HUES48 (cell line): ENCODE data around the gene NUAK1.

Experiments
- H3K27ac ChIP-seq: one replicate; pipeline ENCODE4 v1.7.0; 2013; ENCODE audit warnings: low read depth, low read length, inconsistent platforms
- H3K27me3 ChIP-seq: 2 replicates; pipeline ENCODE4 v1.6.1; 2013; ENCODE audit warnings: mild to moderate bottlenecking, low read length; ENCODE audit not compliant: control insufficient read depth, insufficient read depth
- H3K36me3 ChIP-seq: 2 replicates; pipeline ENCODE4 v1.6.1; 2013; ENCODE audit warnings: low read length; ENCODE audit not compliant: control insufficient read depth, insufficient read depth
- H3K4me1 ChIP-seq: 2 replicates; pipeline ENCODE4 v1.6.1; 2013; ENCODE audit warnings: mild to moderate bottlenecking, low read length; ENCODE audit not compliant: control insufficient read depth, insufficient read depth
- H3K4me3 ChIP-seq: 2 replicates; pipeline ENCODE4 v1.5.1; 2013; ENCODE audit warnings: mild to moderate bottlenecking, low read depth, low read length
- H3K9ac ChIP-seq: 2 replicates; pipeline ENCODE4 v1.6.1; 2013; ENCODE audit warnings: mild to moderate bottlenecking, low read depth, low read length, moderate library complexity
- H3K9me3 ChIP-seq: 2 replicates; pipeline ENCODE4 v1.6.1; 2013; ENCODE audit warnings: low read length; ENCODE audit not compliant: control insufficient read depth, insufficient read depth

NUAK1 gene

GRCh38 chr12:106039646-106040404 lies 98.9 kb downstream of the NUAK1 start:
- Histone ChIP-seq H3K9ac (no peak overlapping the region), H3K27ac (no peak overlapping the region), H3K36me3 (no peaks in the 10 kb centered on the region), H3K4me1 (no peaks in the 10 kb centered on the region), H3K27me3 (no peaks in the 10 kb centered on the region), H3K4me3 (no peak overlapping the region), H3K9me3 (no peaks in the 10 kb centered on the region)

- Histone ChIP-seq H3K9ac (no peak overlapping the region), H3K27me3 (no peaks in the 10 kb centered on the region), H3K36me3 (no peaks in the 10 kb centered on the region), H3K4me3 (no peak overlapping the region), H3K27ac (no peak overlapping the region), H3K9me3 (no peaks in the 10 kb centered on the region), H3K4me1 (no peaks in the 10 kb centered on the region)
These were observed 99.5 kb downstream of the NUAK1 start for GRCh38 chr12:106039242-106039641.

- Histone ChIP-seq H3K9ac (no peak overlapping the region), H3K4me3 (no peak overlapping the region), H3K9me3 (no peaks in the 10 kb centered on the region), H3K27ac (no peak overlapping the region), H3K4me1 (no peaks in the 10 kb centered on the region), H3K36me3 (no peaks in the 10 kb centered on the region), H3K27me3 (no peaks in the 10 kb centered on the region)
These were observed 101.0 kb downstream of the NUAK1 start for GRCh38 chr12:106037524-106038298.

- Histone ChIP-seq H3K9ac (no peak overlapping the region), H3K4me3 (no peak overlapping the region), H3K27me3 (no peaks in the 10 kb centered on the region), H3K36me3 (no peaks in the 10 kb centered on the region), H3K4me1 (no peaks in the 10 kb centered on the region; the same call in 1 of the 2 replicates), H3K9me3 (no peaks in the 10 kb centered on the region), H3K27ac (no peak overlapping the region)
These were observed 103.3 kb downstream of the NUAK1 start for GRCh38 chr12:106035421-106035820.

- Histone ChIP-seq H3K27ac (no peak overlapping the region), H3K4me1 (no peaks in the 10 kb centered on the region; the same call in 1 of the 2 replicates), H3K27me3 (no peaks in the 10 kb centered on the region)
These were observed 104.4 kb downstream of the NUAK1 start for GRCh38 chr12:106034316-106034715.

GRCh38 chr12:106033161-106033675 lies 105.5 kb downstream of the NUAK1 start:
- Histone ChIP-seq H3K9me3 (no peaks in the 10 kb centered on the region), H3K9ac (no peak overlapping the region), H3K27me3 (no peaks in the 10 kb centered on the region), H3K4me1 (no peaks in the 10 kb centered on the region; the same call in 1 of the 2 replicates), H3K27ac (no peak overlapping the region), H3K36me3 (no peaks in the 10 kb centered on the region), H3K4me3 (no peak overlapping the region)

More at GRCh38 chr12:106034316-106034715, 104.4 kb downstream of the NUAK1 start:
- no peaks in the 10 kb centered on the region for H3K9me3 ChIP-seq
- H3K36me3 ChIP-seq = no peaks in the 10 kb centered on the region
- H3K4me3 ChIP-seq = no peak overlapping the region
- H3K9ac ChIP-seq = no peak overlapping the region

- Histone ChIP-seq H3K9ac (no peak overlapping the region), H3K9me3 (no peaks in the 10 kb centered on the region), H3K27ac (no peak overlapping the region), H3K4me3 (no peak overlapping the region), H3K27me3 (no peaks in the 10 kb centered on the region), H3K4me1 (no peaks in the 10 kb centered on the region; the same call in 1 of the 2 replicates), H3K36me3 (no peaks in the 10 kb centered on the region)
These were observed 106.2 kb downstream of the NUAK1 start for GRCh38 chr12:106032623-106032925.

GRCh38 chr12:106031761-106032622 lies 106.8 kb downstream of the NUAK1 start:
- Histone ChIP-seq H3K27ac (no peak overlapping the region), H3K9me3 (no peaks in the 10 kb centered on the region), H3K9ac (no peak overlapping the region), H3K4me3 (no peak overlapping the region), H3K4me1 (no peaks in the 10 kb centered on the region; the same call in 1 of the 2 replicates), H3K36me3 (no peaks in the 10 kb centered on the region), H3K27me3 (no peaks in the 10 kb centered on the region)

- no peak overlapping the region for H3K4me3 ChIP-seq
- no peaks in the 10 kb centered on the region for H3K36me3 ChIP-seq
- H3K9me3 ChIP-seq = no peaks in the 10 kb centered on the region
- no peak overlapping the region for H3K9ac ChIP-seq
- H3K27ac ChIP-seq = peak overlapping the region; percentile 31
- H3K4me1 ChIP-seq = no peaks in the 10 kb centered on the region; the same call in 1 of the 2 replicates
- H3K27me3 ChIP-seq = no peaks in the 10 kb centered on the region
These were observed 108.3 kb downstream of the NUAK1 start for GRCh38 chr12:106030210-106031071.

- Histone ChIP-seq H3K27ac (no peak overlapping the region), H3K36me3 (no peaks in the 10 kb centered on the region), H3K4me3 (no peak overlapping the region), H3K9ac (no peak overlapping the region), H3K4me1 (no peaks in the 10 kb centered on the region; the same call in 1 of the 2 replicates), H3K27me3 (no peaks in the 10 kb centered on the region), H3K9me3 (no peaks in the 10 kb centered on the region)
These were observed 109.2 kb downstream of the NUAK1 start for GRCh38 chr12:106029532-106029931.
